EH (cell line): ENCODE measurements around the gene CDK1.
A peak's percentile ranks its signal among the peaks of the same experiment; 100 is the strongest.
"Not testable (repeated sequence)": the region's sequence is repeated elsewhere in the genome, so short reads cannot be mapped to it uniquely, and the experiment has no call there.

ENCODE experiments used
- DNase-seq: peaks from one replicate; pipeline ENCODE4 v3.0.0-alpha.2; 2015; ENCODE audit warnings: low read depth

The CDK1 gene

GRCh38 chr10:60816628-60817397, 38.5 kb downstream of the CDK1 start:
- peak; percentile 89 for DNase-seq

GRCh38 chr10:60817398-60817805, 39.1 kb downstream of the CDK1 start:
- DNase-seq = peak; percentile 79

GRCh38 chr10:60818134-60818770, 40.0 kb downstream of the CDK1 start:
- peak; percentile 93 for DNase-seq

- no peak for DNase-seq
These were observed 41.0 kb downstream of the CDK1 start for GRCh38 chr10:60819271-60819670.

- peak; percentile 79 for DNase-seq
These were observed 41.9 kb downstream of the CDK1 start for GRCh38 chr10:60820093-60820754.

GRCh38 chr10:60821656-60822055, 43.4 kb downstream of the CDK1 start:
- DNase-seq = peak; percentile 50

- DNase-seq = no peak
These were observed 44.5 kb downstream of the CDK1 start for GRCh38 chr10:60822809-60823208.

- no peak for DNase-seq
These were observed 45.0 kb downstream of the CDK1 start for GRCh38 chr10:60823324-60823723.

GRCh38 chr10:60825520-60825919, 47.2 kb downstream of the CDK1 start:
- no peak for DNase-seq

GRCh38 chr10:60827791-60828488, 49.7 kb downstream of the CDK1 start:
- peak; percentile 89 for DNase-seq

- DNase-seq = peak; percentile 39
These were observed 50.2 kb downstream of the CDK1 start for GRCh38 chr10:60828489-60828852.

GRCh38 chr10:60832136-60832535, 53.9 kb downstream of the CDK1 start:
- not testable (repeated sequence) for DNase-seq

GRCh38 chr10:60834401-60834800, 56.1 kb downstream of the CDK1 start:
- no peak for DNase-seq

GRCh38 chr10:60835049-60835448, 56.8 kb downstream of the CDK1 start:
- DNase-seq = no peak

GRCh38 chr10:60841227-60841626, 62.9 kb downstream of the CDK1 start:
- DNase-seq = not testable (repeated sequence)

GRCh38 chr10:60842694-60843093, 64.4 kb downstream of the CDK1 start:
- no peak for DNase-seq
